IMR-90 (cell line): ENCODE results near the gene PTPRQ. TPM values are rescaled to one million over a fixed set of nuclear protein-coding genes. Genes with fewer than 3 reads are reported as not detected.

Experiments
- ATAC-seq: fragments of 200-7000 bp; cut with Tn5 transposase; 2 replicates; pipeline ENCODE4 v1.9.1; 2020; ENCODE audit warnings: low read depth, mild to moderate bottlenecking, moderate library complexity
- BruUV-seq: library from RNA; stranded (reverse); fragments of 400-500 nt; replicated peaks from 2 replicates; lab custom pipeline; 2021; lab: Mats Ljungman, UMichigan
- CTCF ChIA-PET: fragments of 300-600 bp; formaldehyde crosslinking; extraction: SDS; loops from one replicate; lab custom pipeline; 2021; ENCODE audit warnings: antibody characterized with exemption; lab: Yijun Ruan, JAX
- POLR2A ChIA-PET: fragments of 300-600 bp; sonication (Branson Sonifier 250); formaldehyde crosslinking; loops from one replicate; lab custom pipeline; 2022; ENCODE audit warnings: antibody characterized with exemption; ENCODE audit not compliant: unreplicated experiment; lab: Charles Lee
- DNase-seq: peaks from one replicate; pipeline ENCODE4 v3.0.0; 2013
- H2AFZ ChIP-seq: replicated peaks from 2 replicates; pipeline ENCODE3; 2013; ENCODE audit warnings: low read length, mild to moderate bottlenecking; ENCODE audit not compliant: poor library complexity
- H2AK5ac ChIP-seq: 2 replicates; pipeline ENCODE4 v1.6.1; 2013; ENCODE audit warnings: low read depth, low read length, inconsistent platforms
- H2AK9ac ChIP-seq: replicated peaks from 2 replicates; pipeline ENCODE3; 2013; ENCODE audit warnings: mild to moderate bottlenecking, low read depth, low read length, moderate library complexity; ENCODE audit not compliant: poor library complexity
- H2BK120ac ChIP-seq: 2 replicates; pipeline ENCODE4 v1.6.1; 2013; ENCODE audit warnings: low read depth, low read length, inconsistent platforms
- H2BK15ac ChIP-seq: 3 replicates; pipeline ENCODE4 v1.6.1; 2013; ENCODE audit warnings: low read depth, low read length, inconsistent platforms
- H2BK20ac ChIP-seq: 2 replicates; pipeline ENCODE4 v1.6.1; 2013; ENCODE audit warnings: low read depth, mild to moderate bottlenecking, inconsistent platforms, low read length, moderate library complexity
- H2BK5ac ChIP-seq: 2 replicates; pipeline ENCODE4 v1.6.1; 2013; ENCODE audit warnings: mild to moderate bottlenecking, low read depth, low read length, inconsistent platforms; ENCODE audit not compliant: poor library complexity, severe bottlenecking
- H3K14ac ChIP-seq: replicated peaks from 2 replicates; pipeline ENCODE4 v1.6.1; 2013; ENCODE audit warnings: low read depth, low read length, inconsistent platforms
- H3K18ac ChIP-seq: 2 replicates; pipeline ENCODE4 v1.6.1; 2013; ENCODE audit warnings: low read depth, low read length, control low read depth
- H3K23ac ChIP-seq: 2 replicates; pipeline ENCODE4 v1.6.1; 2013; ENCODE audit warnings: low read depth, low read length, inconsistent platforms
- H3K27ac ChIP-seq: 2 replicates; pipeline ENCODE4 v1.5.1; 2013; ENCODE audit warnings: mild to moderate bottlenecking, control low read depth, low read length; ENCODE audit not compliant: insufficient read depth
- H3K27me3 ChIP-seq: 2 replicates; pipeline ENCODE4 v1.6.1; 2013; ENCODE audit warnings: low read length; ENCODE audit not compliant: control insufficient read depth, insufficient read depth
- H3K36me3 ChIP-seq: 2 replicates; pipeline ENCODE4 v1.6.1; 2013; ENCODE audit warnings: low read length, mixed read lengths; ENCODE audit not compliant: control insufficient read depth, insufficient read depth
- H3K4ac ChIP-seq: 2 replicates; pipeline ENCODE4 v1.6.1; 2013; ENCODE audit warnings: low read depth, low read length, inconsistent platforms
- H3K4me1 ChIP-seq: 2 replicates; pipeline ENCODE4 v1.6.1; 2013; ENCODE audit warnings: low read length, mixed read lengths; ENCODE audit not compliant: control insufficient read depth, insufficient read depth
- H3K4me2 ChIP-seq: 2 replicates; pipeline ENCODE4 v1.6.1; 2013; ENCODE audit warnings: low read depth, mild to moderate bottlenecking, control low read depth, low read length, moderate library complexity
- H3K4me3 ChIP-seq: 2 replicates; pipeline ENCODE4 v1.5.1; 2013; ENCODE audit warnings: low read depth, mild to moderate bottlenecking, control low read depth, low read length, moderate library complexity; ENCODE audit not compliant: insufficient read depth
- H3K56ac ChIP-seq: 2 replicates; pipeline ENCODE4 v1.6.1; 2013; ENCODE audit warnings: low read length, inconsistent platforms; ENCODE audit not compliant: insufficient read depth; ENCODE audit errors: extremely low read depth
- H3K79me1 ChIP-seq, 2 experiments: 2 replicates each; pipeline ENCODE4 v1.6.1; 2013; ENCODE audit warnings: low read length in 2 of 2, inconsistent platforms in 1 of 2, low read depth in 1 of 2
- H3K9ac ChIP-seq: 2 replicates; pipeline ENCODE4 v1.6.1; 2013; ENCODE audit warnings: low read depth, low read length, control low read depth
- H3K9me1 ChIP-seq: 2 replicates; pipeline ENCODE4 v1.6.1; 2013; ENCODE audit warnings: low read length, inconsistent platforms; ENCODE audit not compliant: insufficient read depth
- H3K9me3 ChIP-seq: 2 replicates; pipeline ENCODE4 v1.6.1; 2013; ENCODE audit warnings: low read length; ENCODE audit not compliant: control insufficient read depth, insufficient read depth
- H4K20me1 ChIP-seq: 2 replicates; pipeline ENCODE4 v1.6.1; 2013; ENCODE audit warnings: low read length, inconsistent platforms; ENCODE audit not compliant: insufficient read depth
- H4K5ac ChIP-seq: 2 replicates; pipeline ENCODE4 v1.6.1; 2013; ENCODE audit warnings: mild to moderate bottlenecking, low read depth, low read length, control low read depth
- H4K8ac ChIP-seq, 2 experiments: 2 replicates each; pipeline ENCODE4 v1.6.1; 2013; ENCODE audit warnings: low read depth in 2 of 2, low read length in 2 of 2, control low read depth in 1 of 2, inconsistent platforms in 1 of 2
- H4K91ac ChIP-seq: 2 replicates; pipeline ENCODE4 v1.6.1; 2013; ENCODE audit warnings: low read depth, low read length, inconsistent platforms; ENCODE audit not compliant: insufficient read depth
- CEBPB ChIP-seq: IDR thresholded peaks from 2 replicates; pipeline ENCODE4 v1.6.1; 2012; ENCODE audit warnings: low read depth, low read length, improper control_type of control experiment
- RAD21 ChIP-seq: IDR thresholded peaks from 2 replicates; pipeline ENCODE4 v1.6.1; 2012; ENCODE audit warnings: low read length, improper control_type of control experiment
- WGBS, 2 experiments: methylation state at CpG; one replicate each; pipeline versions ENCODE4 v1.1.5 to v1.1.7; 2013; ENCODE audit warnings: missing lambda C conversion rate in 2 of 2; ENCODE audit not compliant: insufficient read length in 1 of 2; ENCODE audit errors: extremely low coverage in 2 of 2; 5-methylcytosine and 5-hydroxymethylcytosine counted together
- dilution Hi-C: fragments of 300-500 bp; cut with HindIII; formaldehyde crosslinking; loops from one replicate; pipeline ENCODE4 v1.14.3; 2018; ENCODE audit warnings: low sequenced_read_pairs; ENCODE audit not compliant: unreplicated experiment
- in situ Hi-C: fragments of 300-500 bp; cut with MboI; formaldehyde crosslinking; loops from 3 replicates; pipeline ENCODE4 v1.14.3; 2019; ENCODE audit warnings: low sequenced_read_pairs, inconsistent platforms, mixed read lengths
- intact Hi-C: fragments of 100-400 bp; cut with micrococcal nuclease; formaldehyde crosslinking; loops from 2 replicates; pipeline ENCODE4 v1.10.0; 2022
- polyA plus RNA-seq, 3 experiments: library from polyadenylated mRNA; depleted of rRNA; stranded (reverse); fragments of >200 nt; gene quantifications; 2 replicates each; pipeline ENCODE4 v1.2.3, GENCODE V29; 2012; ENCODE audit warnings: low replicate concordance in 1 of 3
- total RNA-seq: library from RNA; depleted of rRNA; stranded (reverse); fragments of >200 nt; gene quantifications from 2 replicates; pipeline ENCODE4 v1.2.3, GENCODE V29; 2012

Gene PTPRQ
- total and polyA plus RNA-seq, 2 of the 4 experiments (the other 2 are of a cell fraction) = 0.96 to 1.4 TPM

- no peak overlapping the region for H4K91ac ChIP-seq
- H3K4ac ChIP-seq = no peak overlapping the region
- H3K23ac ChIP-seq = no peak overlapping the region
- TF ChIP-seq CEBPB = peak; percentile 83
- no peak for TF ChIP-seq RAD21
- BruUV-seq = no TSS peak
- no peak overlapping the region for H3K4me3 ChIP-seq
- in situ Hi-C loops (loop anchor here (25.0 kb wide), 1 partner anchor 840 kb away; no protein-coding TSS in a partner anchor), intact Hi-C loops (no loop called here), dilution Hi-C loops (no loop called here)
- peak overlapping the region; percentile 91 for H3K18ac ChIP-seq
- DNase-seq = peak; percentile 89
- no CpG with 5 or more reads among the region's 2 CpGs for WGBS, 2 experiments
- H3K36me3 ChIP-seq = no peaks in the 10 kb centered on the region
- no peak overlapping the region for H3K14ac ChIP-seq
- no peaks in the 10 kb centered on the region for H3K79me1 ChIP-seq
- CTCF ChIA-PET = interaction anchor here (0.9 to 1.1 kb wide), 2 partner anchors 9 to 218 kb away, joined by 3 to 5 read pairs; no protein-coding TSS in a partner anchor
- peak overlapping the region; percentile 21; the same call in 1 of the 2 replicates for H3K27ac ChIP-seq
- no peak overlapping the region for H3K56ac ChIP-seq
- no peak overlapping the region for H3K9ac ChIP-seq
- no peaks in the 10 kb centered on the region for H4K20me1 ChIP-seq
- H4K5ac ChIP-seq = peak overlapping the region; percentile 78; the same call in 1 of the 2 replicates
- no peak overlapping the region for H2BK15ac ChIP-seq
- H3K4me2 ChIP-seq = peak overlapping the region; percentile 78; the same call in 1 of the 2 replicates
- H3K27me3 ChIP-seq = no peaks in the 10 kb centered on the region
- POLR2A ChIA-PET = no interaction called here
- no peak overlapping the region for H2BK20ac ChIP-seq
- ATAC-seq = peak; percentile 80
- H2BK120ac ChIP-seq = 0 out of 2 replicates have a peak overlapping the region, but pooled peaks have one; percentile 40
- peak overlapping the region; percentile 96 for H2BK5ac ChIP-seq
- H3K9me1 ChIP-seq = no peaks in the 10 kb centered on the region
- H2AK9ac ChIP-seq = no peak overlapping the region
- H3K9me3 ChIP-seq = no peaks in the 10 kb centered on the region
- no peak overlapping the region for H2AFZ ChIP-seq
- H2AK5ac ChIP-seq = no peak overlapping the region
- no peak overlapping the region; a peak in 1 of 4 replicates for H4K8ac ChIP-seq
- peaks cover 2% of the 10 kb centered on the region; the same call in 1 of the 2 replicates for H3K4me1 ChIP-seq
These were observed 21.5 kb upstream of the PTPRQ start for GRCh38 chr12:80422550-80422949.
